ENCODE data around the gene CKAP2L. TPM values are rescaled to one million over a fixed set of nuclear protein-coding genes. Genes with fewer than 3 reads are reported as not detected.

The CKAP2L gene
- total RNA-seq, 3 donors from 2014 or later, result 0.96 TPM; not detected in 2

- Histone ChIP-seq H3K9me3 (no peaks in the 10 kb centered on the region), H3K27ac (no peak overlapping the region), H3K27me3 (no peaks in the 10 kb centered on the region), H3K36me3 (no peaks in the 10 kb centered on the region), H3K4me1 (no peaks in the 10 kb centered on the region), H3K4me3 (no peak overlapping the region)
- intact Hi-C loops (cut with DNase I; ENCODE audit: low total_unique reads), result no loop called here
- TF ChIP-seq POLR2A (IDR thresholded peaks at IDR 0.05), result no peak
- no peak for TF ChIP-seq CTCF (IDR thresholded peaks at IDR 0.05)
- no peak for TF ChIP-seq POLR2AphosphoS5 (IDR thresholded peaks at IDR 0.05)
- no peak for DNase-seq (ENCODE audit: low spot score in 2 of 2)
Measured at GRCh38 chr2:112790305-112790704, 25.9 kb upstream of the CKAP2L start.

- no peak for DNase-seq (ENCODE audit: low spot score in 2 of 2)
- Histone ChIP-seq H3K4me3 (no peak overlapping the region), H3K27ac (no peak overlapping the region), H3K4me1 (no peaks in the 10 kb centered on the region), H3K27me3 (no peaks in the 10 kb centered on the region), H3K9me3 (no peaks in the 10 kb centered on the region), H3K36me3 (no peaks in the 10 kb centered on the region)
- TF ChIP-seq POLR2AphosphoS5 (IDR thresholded peaks at IDR 0.05), result no peak
- TF ChIP-seq POLR2A (IDR thresholded peaks at IDR 0.05), result no peak
- no peak for TF ChIP-seq CTCF (IDR thresholded peaks at IDR 0.05)
- intact Hi-C loops (cut with DNase I; ENCODE audit: low total_unique reads), result no loop called here
Measured at GRCh38 chr2:112789186-112789585, 24.8 kb upstream of the CKAP2L start.

- DNase-seq (ENCODE audit: low spot score in 2 of 2), result no peak
- H3K9me3 ChIP-seq, result no peaks in the 10 kb centered on the region
- no peak for TF ChIP-seq POLR2A (IDR thresholded peaks at IDR 0.05)
- TF ChIP-seq CTCF (IDR thresholded peaks at IDR 0.05), result no peak
- no peak for TF ChIP-seq POLR2AphosphoS5 (IDR thresholded peaks at IDR 0.05)
- intact Hi-C loops (cut with DNase I; ENCODE audit: low total_unique reads), result no loop called here
- H3K4me1 ChIP-seq, result no peaks in the 10 kb centered on the region
- H3K27me3 ChIP-seq, result no peaks in the 10 kb centered on the region
- no peak overlapping the region for H3K4me3 ChIP-seq
- no peaks in the 10 kb centered on the region for H3K36me3 ChIP-seq
- H3K27ac ChIP-seq, result no peak overlapping the region
Measured at GRCh38 chr2:112788653-112789052, 24.2 kb upstream of the CKAP2L start.

- TF ChIP-seq CTCF (IDR thresholded peaks at IDR 0.05), result no peak
- TF ChIP-seq POLR2AphosphoS5 (IDR thresholded peaks at IDR 0.05), result no peak
- no peak for TF ChIP-seq POLR2A (IDR thresholded peaks at IDR 0.05)
- Histone ChIP-seq H3K27ac (no peak overlapping the region), H3K4me3 (no peak overlapping the region), H3K27me3 (no peaks in the 10 kb centered on the region), H3K36me3 (no peaks in the 10 kb centered on the region), H3K9me3 (no peaks in the 10 kb centered on the region), H3K4me1 (no peaks in the 10 kb centered on the region)
- DNase-seq (ENCODE audit: low spot score in 2 of 2), result no peak
- intact Hi-C loops (cut with DNase I; ENCODE audit: low total_unique reads), result no loop called here
Measured at GRCh38 chr2:112787729-112788393, 23.5 kb upstream of the CKAP2L start.

- no peak for DNase-seq (ENCODE audit: low spot score in 2 of 2)
- H3K9me3 ChIP-seq, result no peaks in the 10 kb centered on the region
- no peaks in the 10 kb centered on the region for H3K36me3 ChIP-seq
- H3K4me3 ChIP-seq, result no peak overlapping the region
- no peaks in the 10 kb centered on the region for H3K27me3 ChIP-seq
- no peak for TF ChIP-seq POLR2A (IDR thresholded peaks at IDR 0.05)
- TF ChIP-seq CTCF (IDR thresholded peaks at IDR 0.05), result no peak
- no peak for TF ChIP-seq POLR2AphosphoS5 (IDR thresholded peaks at IDR 0.05)
- intact Hi-C loops (cut with DNase I; ENCODE audit: low total_unique reads), result no loop called here
- H3K4me1 ChIP-seq, result no peaks in the 10 kb centered on the region
- H3K27ac ChIP-seq, result no peak overlapping the region
Measured at GRCh38 chr2:112787294-112787693, 22.9 kb upstream of the CKAP2L start.

Measured in breast epithelium (tissue), 4 donors.